Measurements from ENCODE around the gene P4HA2. TPM values are rescaled to one million over a fixed set of nuclear protein-coding genes. Genes with fewer than 3 reads are reported as not detected.

The P4HA2 gene
- total and polyA plus RNA-seq, 7 donors = 4.2 to 35.2 (median 24.8) TPM

- H3K27ac ChIP-seq = peak overlapping the region in 3 of 4 donors; percentile 14 to 99 (median 99)
Measured at GRCh38 chr5:132274050-132274792, 46.6 kb upstream of the P4HA2 start.

DNA sequence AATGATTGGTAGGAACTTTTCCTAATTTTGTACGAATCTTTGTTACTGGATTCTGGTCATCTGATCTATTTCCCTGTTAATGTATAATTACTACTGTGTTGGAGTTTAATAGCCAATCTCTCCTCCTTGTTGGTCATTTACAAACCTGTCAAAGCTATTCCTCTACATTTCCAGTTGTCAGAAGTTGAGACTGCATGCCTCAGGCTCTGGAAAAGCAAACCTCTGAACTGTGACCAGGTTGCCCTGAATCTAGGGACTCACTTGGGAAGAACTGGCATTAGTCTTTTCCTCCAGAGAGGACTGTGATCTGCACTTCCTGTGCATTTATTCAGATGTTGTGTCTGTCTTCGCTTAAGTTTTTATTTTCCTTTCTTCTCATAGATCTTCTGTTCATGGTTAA, 46.0 kb upstream of the P4HA2 start:
- H3K27ac ChIP-seq = peak overlapping the region in 2 of 4 donors; percentile 99
- intact Hi-C loops (cut with DNase I) = loop anchor here (5.0 kb wide), 1 partner anchor 89 kb away; no protein-coding TSS in a partner anchor
- DNase-seq = no peak
- peaks cover 10 to 48% (median 15%) of the 10 kb centered on the region in 4 donors for H3K36me3 ChIP-seq
- WGBS, 2 donors = 33 to 74% methylated on average over 2 of the region's 2 CpGs
- H3K4me3 ChIP-seq = no peak overlapping the region
- H3K27me3 ChIP-seq = no peaks in the 10 kb centered on the region
- H3K9me3 ChIP-seq = no peaks in the 10 kb centered on the region
- no peak for TF ChIP-seq EP300 (IDR thresholded peaks at IDR 0.05)
- TF ChIP-seq, protein P1, sequence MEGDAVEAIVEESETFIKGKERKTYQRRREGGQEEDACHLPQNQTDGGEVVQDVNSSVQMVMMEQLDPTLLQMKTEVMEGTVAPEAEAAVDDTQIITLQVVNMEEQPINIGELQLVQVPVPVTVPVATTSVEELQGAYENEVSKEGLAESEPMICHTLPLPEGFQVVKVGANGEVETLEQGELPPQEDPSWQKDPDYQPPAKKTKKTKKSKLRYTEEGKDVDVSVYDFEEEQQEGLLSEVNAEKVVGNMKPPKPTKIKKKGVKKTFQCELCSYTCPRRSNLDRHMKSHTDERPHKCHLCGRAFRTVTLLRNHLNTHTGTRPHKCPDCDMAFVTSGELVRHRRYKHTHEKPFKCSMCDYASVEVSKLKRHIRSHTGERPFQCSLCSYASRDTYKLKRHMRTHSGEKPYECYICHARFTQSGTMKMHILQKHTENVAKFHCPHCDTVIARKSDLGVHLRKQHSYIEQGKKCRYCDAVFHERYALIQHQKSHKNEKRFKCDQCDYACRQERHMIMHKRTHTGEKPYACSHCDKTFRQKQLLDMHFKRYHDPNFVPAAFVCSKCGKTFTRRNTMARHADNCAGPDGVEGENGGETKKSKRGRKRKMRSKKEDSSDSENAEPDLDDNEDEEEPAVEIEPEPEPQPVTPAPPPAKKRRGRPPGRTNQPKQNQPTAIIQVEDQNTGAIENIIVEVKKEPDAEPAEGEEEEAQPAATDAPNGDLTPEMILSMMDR (IDR thresholded peaks at IDR 0.05) = no peak
- no peak for TF ChIP-seq POLR2A (IDR thresholded peaks at IDR 0.05)
- no peak for TF ChIP-seq POLR2AphosphoS5 (IDR thresholded peaks at IDR 0.05)
- peaks cover 0 to 39% (median 36%) of the 10 kb centered on the region in 4 donors for H3K4me1 ChIP-seq

More at GRCh38 chr5:132274050-132274792, 46.6 kb upstream of the P4HA2 start:
- 42 to 73% methylated on average over 14 of the region's 14 CpGs for WGBS, 2 donors
- H3K9me3 ChIP-seq = no peaks in the 10 kb centered on the region
- H3K27me3 ChIP-seq = no peaks in the 10 kb centered on the region
- TF ChIP-seq POLR2A (IDR thresholded peaks at IDR 0.05) = no peak
- no peak for TF ChIP-seq EP300 (IDR thresholded peaks at IDR 0.05)
- no peak for TF ChIP-seq POLR2AphosphoS5 (IDR thresholded peaks at IDR 0.05)
- TF ChIP-seq, protein P1 (IDR thresholded peaks at IDR 0.05) = no peak
- intact Hi-C loops (cut with DNase I) = loop anchor here (5.0 kb wide), 1 partner anchor 88 kb away; no protein-coding TSS in a partner anchor
- peaks cover 0 to 33% (median 30%) of the 10 kb centered on the region in 4 donors for H3K4me1 ChIP-seq
- no peak overlapping the region for H3K4me3 ChIP-seq
- H3K36me3 ChIP-seq = peaks cover 10 to 42% (median 15%) of the 10 kb centered on the region in 4 donors
- no peak for DNase-seq

DNA sequence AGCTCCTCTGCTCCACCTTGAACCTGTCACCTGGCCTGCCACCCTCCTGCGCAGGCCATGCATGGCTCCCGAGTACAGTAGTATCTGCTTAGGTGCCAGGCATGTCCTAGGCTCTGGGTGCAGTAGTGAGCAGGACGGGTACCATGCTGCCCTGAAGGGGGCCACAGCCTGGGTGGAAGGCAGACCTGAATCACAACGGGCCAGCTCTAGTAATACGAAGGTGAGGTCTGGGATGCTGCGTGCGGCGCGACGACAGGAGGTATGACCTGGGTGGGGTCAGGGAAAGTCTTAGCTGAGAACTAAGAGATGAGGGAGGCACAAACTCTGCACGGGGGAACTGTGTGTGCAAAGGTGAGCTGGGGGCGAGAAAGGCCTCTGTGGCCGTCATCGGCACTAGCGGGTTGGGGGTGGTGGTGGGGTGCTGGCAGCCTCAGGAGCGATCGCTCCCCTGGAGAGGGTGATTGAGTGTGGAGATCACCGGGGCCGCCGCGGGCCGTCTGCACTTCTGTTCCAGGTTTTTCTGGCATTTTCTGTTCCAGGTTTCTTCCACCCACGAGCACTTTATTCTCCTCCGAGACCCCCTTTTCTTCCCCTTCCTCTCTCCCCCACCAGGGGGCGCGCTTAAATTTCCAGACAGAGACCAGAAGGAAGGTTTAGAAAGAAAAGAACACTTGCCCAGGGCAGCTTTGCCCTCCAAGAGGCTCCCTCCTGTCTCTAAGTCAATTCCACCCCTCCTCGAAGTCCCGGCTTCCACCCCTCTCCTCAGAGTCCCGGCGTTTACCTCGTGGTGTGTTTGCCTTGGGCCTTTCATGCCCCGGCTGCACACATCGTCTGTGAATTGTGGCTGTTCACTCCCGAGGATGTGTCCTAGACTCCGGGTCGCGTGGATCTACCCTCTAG, 44.9 kb upstream of the P4HA2 start:
- Histone ChIP-seq H3K27ac (peak overlapping the region; percentile 32 to 99 (median 76)), H3K4me3 (no peak overlapping the region), H3K36me3 (peaks cover 10 to 58% (median 16%) of the 10 kb centered on the region in 4 donors), H3K27me3 (no peaks in the 10 kb centered on the region), H3K4me1 (peaks cover 0 to 49% (median 46%) of the 10 kb centered on the region in 4 donors), H3K9me3 (no peaks in the 10 kb centered on the region)
- intact Hi-C loops (cut with DNase I) = loop anchor here (5.0 kb wide), 1 partner anchor 90 kb away; no protein-coding TSS in a partner anchor
- WGBS, 2 donors = 39 to 60% methylated on average over 37 of the region's 37 CpGs
- peak; percentile 79 for DNase-seq
- no peak for TF ChIP-seq POLR2A (IDR thresholded peaks at IDR 0.05)
- TF ChIP-seq, protein P1 (IDR thresholded peaks at IDR 0.05) = peak; percentile 49 to 84 (median 82)

DNA sequence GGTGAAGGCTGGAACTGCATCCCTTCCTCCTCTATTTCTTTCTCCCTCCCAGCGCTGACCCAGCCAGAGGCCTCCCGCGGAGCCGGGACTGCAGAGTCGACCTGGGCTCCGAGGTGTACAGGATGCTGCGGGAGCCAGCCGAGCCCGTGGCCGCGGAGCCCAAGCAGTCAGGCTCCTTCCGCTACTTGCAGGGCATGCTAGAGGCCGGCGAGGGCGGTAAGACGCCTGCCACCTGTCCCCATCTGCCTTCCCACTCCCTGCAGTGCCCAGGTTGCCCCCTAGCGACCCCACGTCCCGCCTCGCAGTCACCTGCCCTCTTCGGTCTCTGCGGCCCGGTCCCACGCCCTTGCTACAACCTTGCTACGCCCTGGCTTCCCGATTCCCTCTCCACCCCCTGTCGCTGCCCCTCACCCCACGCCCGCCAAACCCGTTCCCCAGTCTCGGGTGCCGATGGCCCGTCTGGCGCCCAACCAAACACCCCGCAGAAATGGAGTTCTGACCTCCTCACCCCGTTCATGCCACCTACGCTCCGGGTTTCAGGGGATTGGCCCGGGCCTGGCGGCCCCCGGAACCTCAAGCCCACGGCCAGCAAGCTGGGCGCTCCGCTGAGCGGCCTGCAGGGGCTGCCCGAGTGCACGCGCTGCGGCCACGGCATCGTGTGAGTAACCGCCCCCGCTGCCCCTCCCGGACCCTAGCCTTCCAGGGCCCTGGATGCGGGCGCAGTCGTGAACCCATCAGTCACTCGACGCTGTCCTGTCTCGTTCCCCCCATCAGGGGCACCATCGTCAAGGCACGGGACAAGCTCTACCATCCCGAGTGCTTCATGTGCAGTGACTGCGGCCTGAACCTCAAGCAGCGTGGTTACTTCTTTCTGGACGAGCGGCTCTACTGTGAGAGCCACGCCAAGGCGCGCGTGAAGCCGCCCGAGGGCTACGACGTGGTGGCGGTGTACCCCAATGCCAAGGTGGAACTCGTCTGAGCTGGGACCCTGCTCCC, 43.9 kb upstream of the P4HA2 start:
- no peak for DNase-seq
- intact Hi-C loops (cut with DNase I) = loop anchor here (5.0 kb wide), 1 partner anchor 91 kb away; no protein-coding TSS in a partner anchor
- 81 to 85% methylated on average over 77 of the region's 77 CpGs for WGBS, 2 donors
- no peak overlapping the region for H3K4me3 ChIP-seq
- no peaks in the 10 kb centered on the region for H3K9me3 ChIP-seq
- H3K4me1 ChIP-seq = peaks cover 0 to 58% (median 53%) of the 10 kb centered on the region in 4 donors
- peak overlapping the region; percentile 29 to 99 (median 76) for H3K27ac ChIP-seq
- H3K27me3 ChIP-seq = no peaks in the 10 kb centered on the region
- H3K36me3 ChIP-seq = peaks cover 15 to 68% (median 25%) of the 10 kb centered on the region in 4 donors
- TF ChIP-seq EP300 (IDR thresholded peaks at IDR 0.05) = no peak
- no peak for TF ChIP-seq POLR2AphosphoS5 (IDR thresholded peaks at IDR 0.05)
- no peak for TF ChIP-seq POLR2A (IDR thresholded peaks at IDR 0.05)
- TF ChIP-seq, protein P1 (IDR thresholded peaks at IDR 0.05) = no peak
